Gastroesophageal sphincter (tissue), 3 donors: Measurements from ENCODE around the gene DUOXA1.
"Not testable (repeated sequence)": the region's sequence is repeated elsewhere in the genome, so short reads cannot be mapped to it uniquely, and the experiment has no call there.

Experiments used
- EP300 ChIP-seq: sonication (generic); formaldehyde crosslinking; IDR thresholded peaks from one replicate; pipeline ENCODE4 v1.6.1; 2017; ENCODE audit warnings: antibody characterized with exemption, mild to moderate bottlenecking
- POLR2A ChIP-seq, 2 donors: fragments of 450-650 bp; IDR thresholded peaks; one replicate each; pipeline ENCODE4 v1.6.1; 2017; ENCODE audit warnings: antibody characterized with exemption in 2 of 2, mild to moderate bottlenecking in 2 of 2, moderate library complexity in 1 of 2
- POLR2AphosphoS5 ChIP-seq: sonication (generic); formaldehyde crosslinking; IDR thresholded peaks from one replicate; pipeline ENCODE4 v1.6.1; 2017; ENCODE audit warnings: antibody characterized with exemption
- TF ChIP-seq, protein P1 (sequence below), 4 experiments: fragments of 200-600 bp in 2 of 4; fragments of 450-650 bp in 2 of 4; sonication (generic) in 1 of 4; IDR thresholded peaks; one replicate each; pipeline ENCODE4 v1.5.1; 2017 to 2019; ENCODE audit warnings: antibody characterized with exemption in 4 of 4, mild to moderate bottlenecking in 2 of 4, moderate library complexity in 2 of 4

DNA sequence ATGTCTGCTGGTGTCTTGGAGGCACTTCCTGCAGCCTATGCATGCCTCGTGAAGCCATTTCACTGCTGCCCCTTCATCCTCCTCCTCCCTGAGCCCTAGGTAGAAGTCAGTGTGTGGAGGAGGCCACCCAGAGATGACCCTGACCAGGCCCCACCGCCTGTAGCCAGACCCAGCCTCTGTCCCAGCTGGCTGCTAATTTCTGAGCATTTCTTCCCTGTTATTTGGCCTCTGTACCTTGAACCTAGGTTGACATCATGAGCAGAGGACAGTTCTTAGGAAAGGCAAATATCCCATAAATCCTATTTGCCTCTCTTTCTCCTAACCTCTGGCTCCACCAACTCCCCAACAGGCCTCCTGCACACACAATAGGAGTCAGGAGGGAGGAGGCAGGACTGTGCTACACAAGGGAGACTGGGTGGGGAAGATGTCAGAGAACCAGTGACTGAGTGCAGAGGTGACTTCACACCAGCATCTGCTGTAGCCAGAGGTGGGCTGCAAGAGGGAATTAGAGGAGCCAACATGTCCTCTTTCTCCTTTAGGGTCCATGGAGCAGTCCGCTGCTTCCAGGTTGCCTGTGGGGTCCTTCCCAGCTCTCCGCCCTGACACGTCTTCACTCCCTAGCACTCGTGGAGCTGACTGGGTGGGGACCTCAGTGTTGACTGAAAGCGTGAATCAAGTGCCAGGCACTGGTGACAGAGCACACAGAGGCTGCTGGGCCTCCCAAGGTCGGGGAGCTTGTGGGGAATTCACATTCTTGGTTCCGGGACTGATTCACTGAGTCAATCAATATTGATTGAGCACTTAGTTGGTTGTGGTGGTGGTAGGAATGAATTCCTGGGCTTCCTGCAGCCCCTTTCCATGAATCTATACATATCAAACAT is 54.0 kb downstream of the DUOXA1 start:
- TF ChIP-seq, protein P1, sequence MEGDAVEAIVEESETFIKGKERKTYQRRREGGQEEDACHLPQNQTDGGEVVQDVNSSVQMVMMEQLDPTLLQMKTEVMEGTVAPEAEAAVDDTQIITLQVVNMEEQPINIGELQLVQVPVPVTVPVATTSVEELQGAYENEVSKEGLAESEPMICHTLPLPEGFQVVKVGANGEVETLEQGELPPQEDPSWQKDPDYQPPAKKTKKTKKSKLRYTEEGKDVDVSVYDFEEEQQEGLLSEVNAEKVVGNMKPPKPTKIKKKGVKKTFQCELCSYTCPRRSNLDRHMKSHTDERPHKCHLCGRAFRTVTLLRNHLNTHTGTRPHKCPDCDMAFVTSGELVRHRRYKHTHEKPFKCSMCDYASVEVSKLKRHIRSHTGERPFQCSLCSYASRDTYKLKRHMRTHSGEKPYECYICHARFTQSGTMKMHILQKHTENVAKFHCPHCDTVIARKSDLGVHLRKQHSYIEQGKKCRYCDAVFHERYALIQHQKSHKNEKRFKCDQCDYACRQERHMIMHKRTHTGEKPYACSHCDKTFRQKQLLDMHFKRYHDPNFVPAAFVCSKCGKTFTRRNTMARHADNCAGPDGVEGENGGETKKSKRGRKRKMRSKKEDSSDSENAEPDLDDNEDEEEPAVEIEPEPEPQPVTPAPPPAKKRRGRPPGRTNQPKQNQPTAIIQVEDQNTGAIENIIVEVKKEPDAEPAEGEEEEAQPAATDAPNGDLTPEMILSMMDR (IDR thresholded peaks at IDR 0.05) = not testable (repeated sequence)
- not testable (repeated sequence) for TF ChIP-seq EP300; POLR2AphosphoS5; POLR2A (IDR thresholded peaks at IDR 0.05)
